GM12865 (cell line): Measurements from ENCODE around the gene LAMP5.

Source experiments
- DNase-seq: peaks from one replicate; pipeline ENCODE4 v3.0.0; 2010; ENCODE audit warnings: low read depth
- H3K4me3 ChIP-seq: 2 replicates; pipeline ENCODE4 v1.5.1; 2011; ENCODE audit warnings: mild to moderate bottlenecking, low read depth, low read length, control low read depth
- TF ChIP-seq, protein P1 (sequence below): IDR thresholded peaks from 2 replicates; pipeline ENCODE4 v1.5.1; 2011; ENCODE audit warnings: low read length, control low read depth, low read depth, inconsistent platforms; ENCODE audit not compliant: insufficient read depth; ENCODE audit errors: missing control alignments

Gene LAMP5

DNA sequence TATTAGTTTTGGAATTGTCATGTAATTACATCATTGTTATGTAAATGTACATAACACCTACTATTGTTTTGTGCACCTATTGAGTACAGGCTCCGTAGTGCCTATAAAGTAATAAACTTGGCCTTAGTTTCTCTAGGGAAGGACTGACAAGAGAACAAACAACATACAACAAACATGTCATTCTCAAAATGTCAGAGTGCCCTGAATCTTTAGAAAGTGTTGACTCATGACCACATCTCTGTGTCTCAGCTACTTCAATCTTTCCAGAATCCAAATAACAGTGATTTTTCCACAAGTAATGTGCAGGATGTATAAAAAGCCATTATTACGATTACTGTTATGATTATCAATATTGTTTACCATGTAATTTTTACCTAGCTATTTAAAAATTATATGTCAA, 17.2 kb downstream of the LAMP5 start:
- DNase-seq: no peak
- TF ChIP-seq, protein P1, sequence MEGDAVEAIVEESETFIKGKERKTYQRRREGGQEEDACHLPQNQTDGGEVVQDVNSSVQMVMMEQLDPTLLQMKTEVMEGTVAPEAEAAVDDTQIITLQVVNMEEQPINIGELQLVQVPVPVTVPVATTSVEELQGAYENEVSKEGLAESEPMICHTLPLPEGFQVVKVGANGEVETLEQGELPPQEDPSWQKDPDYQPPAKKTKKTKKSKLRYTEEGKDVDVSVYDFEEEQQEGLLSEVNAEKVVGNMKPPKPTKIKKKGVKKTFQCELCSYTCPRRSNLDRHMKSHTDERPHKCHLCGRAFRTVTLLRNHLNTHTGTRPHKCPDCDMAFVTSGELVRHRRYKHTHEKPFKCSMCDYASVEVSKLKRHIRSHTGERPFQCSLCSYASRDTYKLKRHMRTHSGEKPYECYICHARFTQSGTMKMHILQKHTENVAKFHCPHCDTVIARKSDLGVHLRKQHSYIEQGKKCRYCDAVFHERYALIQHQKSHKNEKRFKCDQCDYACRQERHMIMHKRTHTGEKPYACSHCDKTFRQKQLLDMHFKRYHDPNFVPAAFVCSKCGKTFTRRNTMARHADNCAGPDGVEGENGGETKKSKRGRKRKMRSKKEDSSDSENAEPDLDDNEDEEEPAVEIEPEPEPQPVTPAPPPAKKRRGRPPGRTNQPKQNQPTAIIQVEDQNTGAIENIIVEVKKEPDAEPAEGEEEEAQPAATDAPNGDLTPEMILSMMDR: no peak

DNA sequence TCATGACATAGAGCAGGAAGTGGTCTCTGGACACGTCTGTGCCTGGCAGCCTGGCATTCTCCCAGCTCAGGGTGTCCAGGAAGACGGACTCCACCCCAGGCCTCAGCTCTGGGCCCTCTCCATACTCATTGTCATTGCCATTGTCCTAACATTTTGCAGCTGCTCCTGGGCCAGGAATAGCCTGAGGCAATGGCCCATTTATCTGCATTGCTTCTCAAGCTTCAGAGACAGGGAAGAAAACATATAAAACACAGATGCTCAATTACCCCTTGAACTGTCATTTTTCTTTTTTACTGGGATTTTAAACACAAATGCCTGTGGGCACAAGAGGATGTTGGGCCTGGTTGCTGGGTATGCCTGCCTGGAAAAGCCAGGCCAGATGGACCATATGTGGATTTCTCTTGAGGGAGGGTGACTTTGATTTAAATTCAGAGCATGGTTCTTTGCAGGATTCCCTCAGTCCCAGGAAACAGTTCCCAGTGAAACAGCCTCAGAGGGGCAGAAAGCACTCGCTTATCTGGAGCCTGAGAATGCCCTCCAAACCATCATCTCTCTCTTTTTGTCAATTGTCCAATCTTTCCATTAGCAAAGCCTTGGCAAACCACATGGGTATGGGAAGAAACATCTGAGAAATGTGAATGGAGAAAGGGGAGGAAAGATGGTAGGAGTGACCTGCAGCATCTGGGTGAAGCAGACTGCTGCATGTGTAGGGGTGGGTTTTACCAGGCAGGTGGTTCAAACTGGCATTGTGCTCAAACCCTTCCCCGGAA, 17.9 kb downstream of the LAMP5 start:
- H3K4me3 ChIP-seq: no peak overlapping the region
- TF ChIP-seq, protein P1: no peak
- DNase-seq: no peak

More for the DNA sequence above, 17.2 kb downstream of the LAMP5 start:
- H3K4me3 ChIP-seq: no peak overlapping the region

- no peak for DNase-seq
- TF ChIP-seq, protein P1: no peak
- no peak overlapping the region for H3K4me3 ChIP-seq
Observed at GRCh38 chr20:9534025-9534424, 19.6 kb downstream of the LAMP5 start.

GRCh38 chr20:9535449-9535848, 21.1 kb downstream of the LAMP5 start:
- DNase-seq: no peak
- TF ChIP-seq, protein P1: no peak

DNA sequence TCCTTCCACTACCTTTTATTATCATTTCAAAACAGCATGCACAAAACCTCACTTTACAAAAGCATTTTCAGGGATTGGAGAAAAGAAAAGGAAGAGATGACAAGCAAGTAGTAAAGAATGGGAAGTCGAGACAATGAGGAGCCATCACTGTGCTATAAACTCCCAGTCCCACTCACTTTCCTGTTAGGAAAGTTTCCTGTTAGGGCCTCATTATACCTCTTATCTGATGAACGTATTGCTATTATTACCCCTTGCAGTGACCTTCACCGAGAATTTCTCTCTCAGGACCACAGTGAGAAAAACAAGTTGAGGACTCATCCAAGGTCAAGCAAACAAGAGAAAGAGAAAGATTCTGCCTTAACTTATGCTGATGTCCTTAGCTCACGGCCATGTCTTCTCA, 28.8 kb downstream of the LAMP5 start:
- TF ChIP-seq, protein P1: no peak
- no peak for DNase-seq
- no peak overlapping the region for H3K4me3 ChIP-seq

More at GRCh38 chr20:9535449-9535848, 21.1 kb downstream of the LAMP5 start:
- H3K4me3 ChIP-seq: no peak overlapping the region

DNA sequence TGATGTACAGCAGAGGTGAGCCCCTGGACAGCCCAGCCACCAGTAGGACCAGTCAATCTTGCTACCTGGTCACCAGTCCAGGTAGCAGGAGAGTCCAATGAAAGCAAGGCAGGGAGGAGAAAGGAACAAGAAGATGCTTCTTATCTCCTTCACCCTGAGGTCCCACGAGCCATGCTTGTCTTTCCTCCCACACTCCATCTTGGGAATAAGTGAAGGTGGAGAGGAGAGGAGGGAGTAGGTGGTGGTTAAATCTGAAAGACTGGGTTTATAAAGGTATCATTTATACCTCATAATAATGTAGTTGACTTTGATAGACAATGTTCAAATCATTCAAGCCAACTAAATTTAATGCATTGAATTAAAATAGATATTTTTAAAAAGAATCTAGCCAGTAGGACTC, 35.9 kb downstream of the LAMP5 start:
- TF ChIP-seq, protein P1: no peak
- no peak for DNase-seq
- H3K4me3 ChIP-seq: no peak overlapping the region

- no peak for DNase-seq
- TF ChIP-seq, protein P1: no peak
- H3K4me3 ChIP-seq: no peak overlapping the region
Observed at GRCh38 chr20:9550871-9551270, 36.5 kb downstream of the LAMP5 start.
